H1 (cell line): ENCODE data around the gene KLHL7. TPM values are rescaled to one million over a fixed set of nuclear protein-coding genes. Genes with fewer than 3 reads are reported as not detected.
A peak's percentile ranks its signal among the peaks of the same experiment; 100 is the strongest.

Experiments
- ASH2L ChIP-seq: fragments of 200-600, 300-600 bp; sonication (generic); IDR thresholded peaks from one replicate; pipeline ENCODE4 v1.7.1; 2017; ENCODE audit warnings: low read length
- BACH1 ChIP-seq: IDR thresholded peaks from 2 replicates; pipeline ENCODE4 v1.6.1; 2012; ENCODE audit warnings: low read length, improper control_type of control experiment
- BRCA1 ChIP-seq: IDR thresholded peaks from 2 replicates; pipeline ENCODE4 v1.6.1; 2012; ENCODE audit warnings: low read depth, low read length, improper control_type of control experiment
- CEBPB ChIP-seq: IDR thresholded peaks from 2 replicates; pipeline ENCODE4 v1.6.1; 2012; ENCODE audit warnings: low read depth, low read length
- CREB1 ChIP-seq: IDR thresholded peaks from 2 replicates; pipeline ENCODE4 v1.6.1; 2012; ENCODE audit warnings: inconsistent platforms
- EP300 ChIP-seq, 2 experiments: IDR thresholded peaks; 1 replicate in 1 of 2; 2 replicates in 1 of 2; pipeline ENCODE4 v1.6.1; 2011 to 2012; ENCODE audit warnings: low read depth in 2 of 2, low read length in 2 of 2, mild to moderate bottlenecking in 2 of 2, borderline replicate concordance in 1 of 2, inconsistent platforms in 1 of 2, moderate library complexity in 1 of 2
- HDAC2 ChIP-seq, 2 experiments: fragments of 300-600 bp in 1 of 2; sonication (generic) in 1 of 2; IDR thresholded peaks; 2 replicates each; pipeline ENCODE4 v1.6.1; 2011 to 2012; ENCODE audit warnings: low read depth in 2 of 2, low read length in 2 of 2, mild to moderate bottlenecking in 2 of 2, moderate library complexity in 2 of 2, borderline replicate concordance in 1 of 2, inconsistent platforms in 1 of 2
- JUND ChIP-seq: IDR thresholded peaks from 2 replicates; pipeline ENCODE4 v1.6.1; 2011; ENCODE audit warnings: mild to moderate bottlenecking, improper control_type of control experiment, low read length
- KDM1A ChIP-seq: fragments of 200-600, 300-600 bp; sonication (generic); IDR thresholded peaks from 2 replicates; pipeline ENCODE4 v1.7.1; 2016; ENCODE audit warnings: mild to moderate bottlenecking, low read length, borderline replicate concordance
- NANOG ChIP-seq: IDR thresholded peaks from 2 replicates; pipeline ENCODE4 v1.6.1; 2011; ENCODE audit warnings: low read length, low read depth, mild to moderate bottlenecking, inconsistent platforms; ENCODE audit not compliant: insufficient read depth, poor library complexity, severe bottlenecking
- NRF1 ChIP-seq: IDR thresholded peaks from 2 replicates; pipeline ENCODE4 v1.6.1; 2011; ENCODE audit warnings: mild to moderate bottlenecking, low read depth, low read length, improper control_type of control experiment
- POLR2AphosphoS5 ChIP-seq: IDR thresholded peaks from 2 replicates; pipeline ENCODE4 v1.6.1; 2011; ENCODE audit warnings: low read depth, low read length
- RFX5 ChIP-seq: IDR thresholded peaks from 2 replicates; pipeline ENCODE4 v1.6.1; 2011; ENCODE audit warnings: low read depth, low read length, improper control_type of control experiment, borderline replicate concordance
- RNF2 ChIP-seq: fragments of 200-900, 300-1000 bp; sonication (generic); IDR thresholded peaks from 2 replicates; pipeline ENCODE4 v1.7.1; 2016; ENCODE audit warnings: borderline replicate concordance, low read depth, mild to moderate bottlenecking, antibody characterized with exemption, low read length; ENCODE audit not compliant: poor library complexity, severe bottlenecking; ENCODE audit errors: missing control alignments
- RXRA ChIP-seq: IDR thresholded peaks from 2 replicates; pipeline ENCODE4 v1.6.1; 2011; ENCODE audit warnings: low read depth, mild to moderate bottlenecking, low read length, moderate library complexity; ENCODE audit not compliant: insufficient read depth
- SIRT6 ChIP-seq: IDR thresholded peaks from one replicate; pipeline ENCODE4 v1.7.1; 2012; ENCODE audit warnings: low read length, inconsistent platforms
- SP1 ChIP-seq: IDR thresholded peaks from 2 replicates; pipeline ENCODE4 v1.6.1; 2011; ENCODE audit warnings: low read depth, low read length
- SP2 ChIP-seq: IDR thresholded peaks from 2 replicates; pipeline ENCODE4 v1.6.1; 2012; ENCODE audit warnings: mild to moderate bottlenecking, low read length, inconsistent platforms
- SUZ12 ChIP-seq: fragments of 200-600 bp; sonication (generic); IDR thresholded peaks from 2 replicates; pipeline ENCODE4 v1.6.1; 2012; ENCODE audit warnings: mild to moderate bottlenecking, inconsistent platforms, low read length, moderate library complexity, mixed read lengths
- TAF1 ChIP-seq: IDR thresholded peaks from 2 replicates; pipeline ENCODE4 v1.6.1; 2011; ENCODE audit warnings: mild to moderate bottlenecking, low read depth, low read length
- TBP ChIP-seq: IDR thresholded peaks from 2 replicates; pipeline ENCODE4 v1.6.1; 2011; ENCODE audit warnings: low read depth, low read length, improper control_type of control experiment
- polyA plus RNA-seq, 7 experiments: library from polyadenylated mRNA; depleted of rRNA in 3 of 7; stranded (reverse) in 5 of 7; unstranded in 2 of 7; fragments of >200 nt in 5 of 7; fragments of 200-250 nt in 2 of 7; gene quantifications; 1 replicate in 5 of 7; 2 replicates in 1 of 7; 4 replicates in 1 of 7; pipeline versions ENCODE4 v1.2.1 to v1.2.3, GENCODE V29; 2011 to 2013; ENCODE audit warnings: missing spikeins in 2 of 7, mixed read lengths in 2 of 7
- total RNA-seq: library from RNA; stranded (reverse); fragmentation: NEBNext Ultra II Directional; extraction: Animal tissue kit (Norgen Biotek cat#: 25700); gene quantifications from 2 replicates; pipeline ENCODE4 v1.2.1, GENCODE V29; 2021
- TF ChIP-seq, protein P1 (sequence below): IDR thresholded peaks from 2 replicates; pipeline ENCODE4 v1.6.1; 2011; ENCODE audit warnings: low read depth, mild to moderate bottlenecking, low read length; ENCODE audit not compliant: insufficient read depth
- TF ChIP-seq, protein P2 (sequence below): IDR thresholded peaks from 2 replicates; pipeline ENCODE4 v1.6.1; 2012; ENCODE audit warnings: inconsistent platforms
- TF ChIP-seq, protein P3 (sequence below): IDR thresholded peaks from 2 replicates; pipeline ENCODE4 v1.6.1; 2011; ENCODE audit warnings: low read length, improper control_type of control experiment

The KLHL7 gene
- total and polyA plus RNA-seq, 2 of the 8 experiments (the other 6 are each of a cell fraction or from before 2014, with no cell fraction given): 65.3 to 115 TPM

DNA sequence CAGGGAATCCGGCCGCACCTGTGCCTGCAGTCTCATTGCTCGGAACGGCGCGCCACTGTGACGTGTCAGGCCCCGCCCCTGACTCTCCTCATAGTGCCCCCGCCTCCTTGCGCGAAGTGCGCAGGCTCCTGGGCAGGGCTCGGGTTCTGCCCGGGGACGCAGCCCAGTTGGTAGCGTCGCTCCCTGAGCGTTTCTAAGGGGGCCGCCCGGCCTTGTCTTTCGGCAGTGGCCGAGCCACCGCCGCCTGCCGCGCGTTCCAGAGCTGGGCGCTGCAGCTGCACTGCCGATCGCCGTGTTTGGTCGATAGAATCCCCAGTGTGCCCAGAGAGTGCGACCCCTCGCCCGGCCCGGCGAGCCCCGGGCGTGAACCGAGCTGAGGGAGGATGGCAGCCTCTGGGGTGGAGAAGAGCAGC, at the start of gene KLHL7 (continued):
- TF ChIP-seq, protein P1, sequence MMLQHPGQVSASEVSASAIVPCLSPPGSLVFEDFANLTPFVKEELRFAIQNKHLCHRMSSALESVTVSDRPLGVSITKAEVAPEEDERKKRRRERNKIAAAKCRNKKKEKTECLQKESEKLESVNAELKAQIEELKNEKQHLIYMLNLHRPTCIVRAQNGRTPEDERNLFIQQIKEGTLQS: peak; percentile 71; the same call in 1 of the 2 replicates
- TF ChIP-seq, protein P2, sequence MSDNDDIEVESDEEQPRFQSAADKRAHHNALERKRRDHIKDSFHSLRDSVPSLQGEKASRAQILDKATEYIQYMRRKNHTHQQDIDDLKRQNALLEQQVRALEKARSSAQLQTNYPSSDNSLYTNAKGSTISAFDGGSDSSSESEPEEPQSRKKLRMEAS: peak; percentile 63
- TF ChIP-seq SIRT6 (no peak), ASH2L (peak; percentile 71), POLR2AphosphoS5 (peak; percentile 94), CREB1 (peak; percentile 98), SP2 (no peak), BRCA1 (0 out of 2 replicates have a peak, but pooled peaks have one; percentile 8), TAF1 (peak; percentile 85), KDM1A (no peak), JUND (peak; percentile 11; the same call in 1 of the 2 replicates), HDAC2 (IDR thresholded peaks at IDR 0.05; ENCODE audit: borderline replicate concordance in 1 of 2, low read depth in 2 of 2, low read length in 2 of 2) (no peak), TBP (peak; percentile 90), RNF2 (no peak), BACH1 (peak; percentile 39; the same call in 1 of the 2 replicates), RFX5 (no peak), SP1 (peak; percentile 83), CEBPB (peak; percentile 22; the same call in 1 of the 2 replicates), SUZ12 (no peak), NRF1 (peak; percentile 61), EP300 (IDR thresholded peaks at IDR 0.05; ENCODE audit: borderline replicate concordance in 1 of 2, low read depth in 2 of 2, low read length in 2 of 2) (peak in 1 of 2 experiments; percentile 20; a peak in 1 of 3 replicates), NANOG (no peak), RXRA (no peak)
- TF ChIP-seq, protein P3, sequence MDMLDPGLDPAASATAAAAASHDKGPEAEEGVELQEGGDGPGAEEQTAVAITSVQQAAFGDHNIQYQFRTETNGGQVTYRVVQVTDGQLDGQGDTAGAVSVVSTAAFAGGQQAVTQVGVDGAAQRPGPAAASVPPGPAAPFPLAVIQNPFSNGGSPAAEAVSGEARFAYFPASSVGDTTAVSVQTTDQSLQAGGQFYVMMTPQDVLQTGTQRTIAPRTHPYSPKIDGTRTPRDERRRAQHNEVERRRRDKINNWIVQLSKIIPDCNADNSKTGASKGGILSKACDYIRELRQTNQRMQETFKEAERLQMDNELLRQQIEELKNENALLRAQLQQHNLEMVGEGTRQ: 0 out of 2 replicates have a peak, but pooled peaks have one; percentile 5
